Renal pelvis (tissue), 12 donors: ENCODE results near the gene ARHGAP9. TPM values are rescaled to one million over a fixed set of nuclear protein-coding genes. Genes with fewer than 3 reads are reported as not detected.

ENCODE experiments used
- DNase-seq: peaks from one replicate; pipeline ENCODE4 v3.0.0-alpha.2; 2013
- long read RNA-seq, 16 experiments: transcript quantifications; one replicate each; lab custom pipeline, GENCODE V29; 2026
- polyA plus RNA-seq, 3 donors: library from polyadenylated mRNA; unstranded; fragments of 120-200 nt; gene quantifications; one replicate each; pipeline ENCODE4 v1.2.1, GENCODE V29; 2013; ENCODE audit not compliant: insufficient read length in 3 of 3

ARHGAP9 gene
- polyA plus RNA-seq, result 1 to 10 TPM; 2.8 to 3.4 (median 3.3) TPM
- long read RNA-seq, donor 1, result 0 reads
- long read RNA-seq, donor 2, partial matches to known transcripts, result 84 of 95 reads
- long read RNA-seq, donor 2, other reads (novel, unspliced or antisense), result 11 of 95 reads
- long read RNA-seq, donor 3, result 0 reads
- long read RNA-seq, donor 4, result 0 reads
- long read RNA-seq, donor 5, partial matches to known transcripts, result 14 of 14 reads
- long read RNA-seq, donor 5, other reads (novel, unspliced or antisense), result 0 of 14 reads
- long read RNA-seq, donor 6, partial matches to known transcripts, result 57 of 57 reads
- long read RNA-seq, donor 6, other reads (novel, unspliced or antisense), result 0 of 57 reads
- long read RNA-seq, donor 7, partial matches to known transcripts, result 18 of 26 reads
- long read RNA-seq, donor 7, other reads (novel, unspliced or antisense), result 8 of 26 reads
- long read RNA-seq, donor 8, partial matches to known transcripts, result 11 of 11 reads
- long read RNA-seq, donor 8, other reads (novel, unspliced or antisense), result 0 of 11 reads
- long read RNA-seq, donor 9, partial matches to known transcripts, result 75 of 75 reads
- long read RNA-seq, donor 9, other reads (novel, unspliced or antisense), result 0 of 75 reads
- long read RNA-seq, donor 10, result 0 reads
- long read RNA-seq, donor 11, result 0 reads
- long read RNA-seq, donor 12, result 0 reads
- long read RNA-seq, donor 13, result 0 reads
- long read RNA-seq, donor 14, result 0 reads
- long read RNA-seq, donor 15, result 0 reads
- long read RNA-seq, donor 16, result 0 reads

- no peak for DNase-seq
Measured at GRCh38 chr12:57479376-57480115, at the start of gene ARHGAP9. TSS of gene ARHGAP9 (minus strand) at chr12:57479866. CDS start at chr12:57479406, 460 bp downstream.

- DNase-seq, result no peak
Measured at GRCh38 chr12:57528831-57529555, 49.3 kb upstream of the ARHGAP9 start.

GRCh38 chr12:57528176-57528575, 48.5 kb upstream of the ARHGAP9 start:
- DNase-seq, result no peak

- no peak for DNase-seq
Measured at GRCh38 chr12:57527184-57527583, 47.5 kb upstream of the ARHGAP9 start.

GRCh38 chr12:57526477-57527126, 46.9 kb upstream of the ARHGAP9 start:
- no peak for DNase-seq

DNA sequence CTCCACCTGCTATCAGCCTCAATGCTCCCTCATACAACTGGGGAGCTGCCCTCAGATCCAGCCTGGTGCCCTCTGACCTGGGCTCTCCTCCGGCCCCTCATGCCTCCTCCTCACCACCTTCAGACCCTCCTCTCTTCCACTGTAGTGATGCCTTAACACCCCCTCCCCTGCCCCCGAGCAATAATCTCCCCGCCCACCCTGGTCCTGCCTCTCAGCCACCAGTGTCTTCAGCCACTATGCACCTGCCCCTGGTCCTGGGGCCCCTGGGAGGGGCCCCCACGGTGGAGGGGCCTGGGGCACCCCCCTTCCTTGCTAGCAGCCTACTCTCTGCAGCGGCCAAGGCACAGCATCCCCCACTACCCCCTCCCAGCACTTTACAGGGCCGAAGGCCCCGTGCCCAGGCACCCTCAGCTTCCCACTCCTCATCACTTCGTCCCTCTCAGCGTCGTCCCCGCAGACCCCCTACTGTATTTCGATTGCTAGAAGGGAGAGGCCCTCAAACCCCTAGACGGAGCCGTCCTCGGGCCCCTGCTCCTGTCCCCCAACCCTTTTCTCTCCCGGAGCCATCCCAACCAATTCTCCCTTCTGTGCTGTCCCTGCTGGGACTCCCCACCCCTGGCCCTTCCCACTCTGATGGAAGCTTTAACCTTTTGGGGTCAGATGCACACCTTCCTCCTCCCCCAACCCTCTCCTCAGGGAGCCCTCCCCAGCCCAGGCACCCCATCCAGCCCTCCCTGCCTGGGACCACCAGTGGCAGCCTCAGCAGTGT, 46.1 kb upstream of the ARHGAP9 start:
- no peak for DNase-seq

DNA sequence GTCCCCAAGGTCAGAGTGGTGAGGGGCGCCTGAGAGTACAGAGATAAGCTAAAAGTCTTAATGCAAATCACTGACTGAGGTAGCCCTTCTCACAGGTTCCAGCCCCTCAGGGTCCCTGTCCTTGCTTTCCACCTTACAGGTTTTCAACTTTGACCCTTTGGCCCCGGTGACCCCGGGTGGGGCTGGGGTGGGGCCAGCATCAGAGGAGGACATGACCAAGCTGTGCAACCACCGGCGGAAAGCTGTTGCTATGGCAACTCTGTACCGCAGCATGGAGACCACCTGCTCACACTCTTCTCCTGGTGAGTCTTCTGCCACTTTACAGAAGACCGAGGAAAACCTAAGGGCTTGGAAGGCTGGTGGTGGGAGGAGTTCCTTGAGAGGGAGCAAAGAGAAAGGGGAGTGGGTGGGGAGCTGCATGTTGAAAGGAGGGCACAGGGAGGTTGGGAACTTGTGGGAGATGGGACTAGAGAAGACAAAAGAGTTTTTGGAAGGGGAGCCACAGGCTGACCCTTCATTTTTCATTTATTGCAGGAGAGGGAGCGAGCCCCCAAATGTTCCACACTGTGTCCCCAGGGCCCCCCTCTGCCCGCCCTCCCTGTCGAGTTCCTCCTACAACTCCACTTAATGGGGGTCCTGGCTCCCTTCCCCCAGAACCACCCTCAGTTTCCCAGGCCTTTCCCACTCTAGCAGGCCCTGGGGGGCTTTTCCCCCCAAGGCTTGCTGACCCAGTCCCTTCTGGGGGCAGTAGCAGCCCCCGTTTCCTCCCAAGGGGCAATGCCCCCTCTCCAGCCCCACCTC, 45.3 kb upstream of the ARHGAP9 start:
- no peak for DNase-seq

GRCh38 chr12:57523706-57524614, 44.3 kb upstream of the ARHGAP9 start:
- no peak for DNase-seq

- peak; percentile 80 for DNase-seq
Measured at GRCh38 chr12:57522887-57523705, 43.4 kb upstream of the ARHGAP9 start.

DNA sequence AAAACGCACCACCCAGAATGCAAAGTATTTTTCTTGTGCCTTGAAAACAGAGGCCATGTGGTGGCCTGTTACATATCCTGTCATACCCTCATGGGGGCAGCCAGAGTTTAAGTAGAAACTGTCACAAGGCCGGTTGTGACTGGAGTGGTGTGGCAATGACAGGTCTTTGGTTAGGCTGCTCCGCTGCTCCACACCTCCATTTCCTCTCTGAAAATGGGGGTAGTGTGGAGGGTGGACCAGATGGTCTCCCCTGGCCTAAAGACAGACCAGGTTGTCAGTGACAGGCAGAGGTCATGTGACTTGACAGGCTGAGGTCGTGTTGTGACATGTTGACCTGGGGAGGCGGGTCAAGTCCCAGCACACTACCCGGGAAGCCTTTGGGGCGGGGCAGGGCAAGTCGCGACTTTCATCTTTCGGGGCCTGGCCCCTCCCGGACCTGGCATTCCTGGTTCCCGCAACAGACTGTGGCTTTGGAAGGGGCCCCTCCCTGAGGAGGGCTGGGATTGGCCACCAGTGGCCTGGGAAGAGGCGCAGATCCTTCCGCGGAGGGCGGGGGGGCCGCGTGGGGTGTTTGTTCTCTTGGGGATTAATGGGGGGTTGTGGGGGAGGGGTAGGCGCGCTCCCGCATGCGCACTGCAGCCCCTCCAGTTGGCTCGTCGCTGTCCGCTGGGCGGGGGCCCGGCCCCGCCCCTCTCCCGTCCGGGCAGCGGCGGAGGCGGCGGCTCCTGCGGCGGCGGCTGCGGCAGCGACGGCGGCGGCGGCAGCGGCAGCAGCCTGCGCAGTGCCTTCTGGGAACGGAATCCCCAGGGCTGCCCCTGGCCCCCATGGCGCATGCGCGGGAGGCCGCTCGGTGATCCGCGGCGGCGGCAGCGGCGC, 42.6 kb upstream of the ARHGAP9 start, which contains the start of gene MBD6:
Gene MBD6, plus strand, starts transcription at position 814 of the 876 bp plus-strand sequence. CDS start 1,480 bp downstream, outside the sequence.
- DNase-seq, result peak; percentile 90

DNA sequence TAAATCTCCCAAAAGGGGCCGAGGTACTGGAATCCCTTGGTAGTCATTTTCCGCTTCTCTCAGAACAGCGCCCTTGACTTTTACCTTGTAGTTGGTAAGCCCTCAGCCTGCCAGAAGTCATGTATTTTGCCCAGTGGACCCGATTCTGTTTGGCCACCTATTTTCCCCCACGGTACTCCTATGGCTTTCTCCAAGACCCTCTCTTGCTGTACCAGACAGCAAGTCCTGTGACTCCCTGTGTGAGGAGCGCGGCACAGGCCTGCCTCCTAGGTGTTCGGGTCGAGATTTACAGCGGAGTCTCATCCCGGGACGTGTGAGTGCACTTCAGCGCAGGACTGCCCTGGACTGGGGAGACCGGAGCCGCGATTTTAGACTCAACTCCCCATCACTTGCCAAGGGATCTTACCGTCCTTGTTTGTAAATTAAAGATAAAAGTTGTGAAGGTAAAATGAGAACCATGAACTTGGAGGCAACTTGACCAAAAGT, 41.9 kb upstream of the ARHGAP9 start:
- DNase-seq, result peak; percentile 55

GRCh38 chr12:57520053-57520818, 40.6 kb upstream of the ARHGAP9 start, which contains the start of gene DDIT3:
TSS of gene DDIT3 (minus strand) at chr12:57520514. CDS start at chr12:57517406, 3,108 bp downstream.
- peak; percentile 99 for DNase-seq

- no peak for DNase-seq
Measured at GRCh38 chr12:57519796-57520052, 40.1 kb upstream of the ARHGAP9 start.

DNA sequence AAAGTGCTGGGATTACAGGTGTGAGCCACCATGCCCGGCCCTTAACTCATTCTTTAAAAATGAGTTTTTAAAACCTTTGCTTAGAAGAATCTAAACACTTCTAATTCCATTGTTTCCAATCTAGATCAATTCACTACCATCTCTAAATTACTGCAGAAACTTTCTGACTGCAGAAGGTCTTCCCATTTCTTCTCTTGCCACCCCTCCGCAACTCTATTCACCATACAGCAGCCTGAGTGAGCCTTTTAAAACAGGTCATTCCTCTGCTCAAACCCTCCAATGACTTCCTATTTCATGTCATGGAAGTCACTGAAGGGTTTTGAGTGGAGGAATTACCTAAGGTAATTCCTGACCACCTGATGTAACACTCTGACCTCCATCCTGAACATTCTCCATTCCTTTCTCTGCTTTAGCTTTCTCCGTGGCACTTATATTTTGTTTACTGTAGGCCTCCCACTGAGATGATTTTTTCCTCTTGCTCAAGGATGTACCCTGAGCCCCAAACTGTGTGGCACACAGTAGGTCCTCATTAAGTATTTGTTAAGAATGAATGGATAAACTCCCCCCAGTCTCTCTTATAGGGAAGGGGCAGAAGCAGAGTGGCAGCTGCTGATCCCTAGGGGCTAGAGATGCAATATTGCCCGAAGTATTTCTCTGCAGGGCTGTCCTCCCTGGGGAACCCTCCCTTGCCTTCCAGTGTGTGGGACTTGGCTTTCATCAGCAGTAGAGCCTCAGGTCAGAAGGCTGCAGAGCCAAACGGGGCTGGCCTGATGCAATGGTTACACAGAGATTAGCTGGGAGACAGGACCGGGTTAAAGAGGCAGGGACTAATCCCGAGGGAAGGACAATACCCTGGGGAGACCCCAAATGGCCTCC, 39.5 kb upstream of the ARHGAP9 start:
- no peak for DNase-seq
